CD4-positive, alpha-beta T cell (primary cell): Measurements from ENCODE around the gene SLC16A1. TPM values are rescaled to one million over a fixed set of nuclear protein-coding genes. Genes with fewer than 3 reads are reported as not detected.

Experiments
- ATAC-seq: fragments of 200-7000 bp; cut with Tn5 transposase; one replicate; pipeline ENCODE4 v1.10.0; 2022; ENCODE audit warnings: mild to moderate bottlenecking; ENCODE audit not compliant: poor library complexity
- CTCF ChIA-PET: fragments of 350-600 bp; sonication (Branson Sonifier 250); formaldehyde crosslinking; loops from one replicate; lab custom pipeline; 2021; ENCODE audit warnings: antibody characterized with exemption, inconsistent platforms; lab: Charles Lee
- POLR2A ChIA-PET: fragments of 350-600 bp; sonication (Branson Sonifier 250); formaldehyde crosslinking; loops from one replicate; lab custom pipeline; 2021; ENCODE audit warnings: antibody characterized with exemption, inconsistent platforms; lab: Charles Lee
- DNase-seq, 14 experiments: peaks; one replicate each; pipeline ENCODE4 v3.0.0-alpha.2; 2013 to 2020; ENCODE audit warnings: mixed read lengths in 2 of 14
- H3K27ac ChIP-seq, 2 donors: one replicate each; pipeline versions ENCODE4 v1.5.1 to v1.7.0; 2013; ENCODE audit warnings: low read length in 2 of 2, low read depth in 1 of 2, mild to moderate bottlenecking in 1 of 2
- H3K27me3 ChIP-seq, 2 experiments: 1 replicate in 1 of 2; 2 replicates in 1 of 2; pipeline versions ENCODE4 v1.6.1 to v1.7.0; 2013; ENCODE audit warnings: low read length in 2 of 2, control low read depth in 1 of 2, mild to moderate bottlenecking in 1 of 2, moderate library complexity in 1 of 2; ENCODE audit not compliant: insufficient read depth in 2 of 2, control insufficient read depth in 1 of 2
- H3K36me3 ChIP-seq: one replicate; pipeline ENCODE4 v1.6.1; 2013; ENCODE audit warnings: low read length, control low read depth; ENCODE audit not compliant: insufficient read depth
- H3K4me1 ChIP-seq: one replicate; pipeline ENCODE4 v1.6.1; 2013; ENCODE audit warnings: low read length, control low read depth; ENCODE audit not compliant: insufficient read depth
- H3K4me3 ChIP-seq: one replicate; pipeline ENCODE4 v1.5.1; 2013; ENCODE audit warnings: mild to moderate bottlenecking, low read length, moderate library complexity
- H3K9me3 ChIP-seq, 2 experiments: 1 replicate in 1 of 2; 2 replicates in 1 of 2; pipeline versions ENCODE4 v1.6.1 to v1.7.0; 2013; ENCODE audit warnings: low read length in 2 of 2, mild to moderate bottlenecking in 2 of 2, control low read depth in 1 of 2, moderate library complexity in 1 of 2; ENCODE audit not compliant: control insufficient read depth in 1 of 2, insufficient read depth in 1 of 2
- H3K27ac Mint-ChIP-seq: one replicate; pipeline ENCODE4 v1.8.0; 2020; ENCODE audit warnings: mixed read lengths
- H3K27me3 Mint-ChIP-seq: one replicate; pipeline ENCODE4 v1.8.0; 2021; ENCODE audit warnings: mixed read lengths
- H3K36me3 Mint-ChIP-seq: one replicate; pipeline ENCODE4 v1.8.0; 2021; ENCODE audit warnings: low read depth, mixed read lengths
- H3K4me1 Mint-ChIP-seq: one replicate; pipeline ENCODE4 v1.8.0; 2021; ENCODE audit warnings: low read depth, mixed read lengths
- H3K4me3 Mint-ChIP-seq: one replicate; pipeline ENCODE4 v1.8.0; 2020; ENCODE audit warnings: mild to moderate bottlenecking, mixed read lengths
- H3K9me3 Mint-ChIP-seq: one replicate; pipeline ENCODE4 v1.8.0; 2020; ENCODE audit warnings: mixed read lengths
- CTCF ChIP-seq: fragments of 200-600 bp; IDR thresholded peaks from one replicate; pipeline ENCODE4 v1.8.0; 2022; ENCODE audit warnings: antibody characterized with exemption, mild to moderate bottlenecking
- intact Hi-C, 2 experiments: fragments of 100-400 bp; cut with DNase I in 1 of 2; cut with micrococcal nuclease in 1 of 2; formaldehyde crosslinking; loops; one replicate each; pipeline versions ENCODE4 v1.15.1 to v1.9.0; 2023 to 2025; cut with DNase I, micrococcal nuclease
- total RNA-seq, 174 experiments: library from RNA in 2 of 174; stranded (reverse) in 2 of 174; gene quantifications; one replicate each; pipeline ENCODE4 v1.2.3 and lab custom pipeline; 2021 to 2026

Gene SLC16A1
- total RNA-seq, 2 experiments from 2014 or later = 22.9 to 26.6 TPM

GRCh38 chr1:112878321-112878720, 77.7 kb downstream of the SLC16A1 start:
- H3K4me1 ChIP-seq = no peaks in the 10 kb centered on the region
- TF ChIP-seq CTCF = no peak
- H3K9me3 Mint-ChIP-seq = no peaks in the 10 kb centered on the region
- no peak for DNase-seq
- intact Hi-C loops = no loop called here
- H3K4me3 Mint-ChIP-seq = no peak overlapping the region
- peaks cover 13% of the 10 kb centered on the region for H3K27me3 Mint-ChIP-seq
- no peak overlapping the region for H3K27ac ChIP-seq
- H3K9me3 ChIP-seq = no peaks in the 10 kb centered on the region
- H3K4me3 ChIP-seq = no peak overlapping the region
- no peak overlapping the region for H3K27ac Mint-ChIP-seq
- H3K36me3 Mint-ChIP-seq = no peaks in the 10 kb centered on the region
- H3K27me3 ChIP-seq = no peaks in the 10 kb centered on the region
- ATAC-seq = no peak
- H3K36me3 ChIP-seq = no peaks in the 10 kb centered on the region
- POLR2A ChIA-PET = no interaction called here
- H3K4me1 Mint-ChIP-seq = no peaks in the 10 kb centered on the region
- CTCF ChIA-PET = no interaction called here

GRCh38 chr1:112877750-112878149, 78.2 kb downstream of the SLC16A1 start:
- H3K27ac Mint-ChIP-seq = no peak overlapping the region
- peaks cover 13% of the 10 kb centered on the region for H3K27me3 Mint-ChIP-seq
- no peak overlapping the region for H3K4me3 Mint-ChIP-seq

GRCh38 chr1:112876315-112876714, 79.7 kb downstream of the SLC16A1 start:
- no peaks in the 10 kb centered on the region for H3K36me3 Mint-ChIP-seq
- Histone ChIP-seq H3K27ac (no peak overlapping the region), H3K4me1 (no peaks in the 10 kb centered on the region), H3K36me3 (no peaks in the 10 kb centered on the region), H3K4me3 (no peak overlapping the region), H3K9me3 (no peaks in the 10 kb centered on the region), H3K27me3 (no peaks in the 10 kb centered on the region)
- CTCF ChIA-PET = no interaction called here
- no peak for TF ChIP-seq CTCF
- POLR2A ChIA-PET = no interaction called here
- no peak overlapping the region for H3K27ac Mint-ChIP-seq
- DNase-seq (no peak), ATAC-seq (no peak)
- H3K9me3 Mint-ChIP-seq = no peaks in the 10 kb centered on the region
- H3K4me3 Mint-ChIP-seq = no peak overlapping the region
- H3K27me3 Mint-ChIP-seq = peaks cover 13% of the 10 kb centered on the region
- H3K4me1 Mint-ChIP-seq = no peaks in the 10 kb centered on the region
- intact Hi-C loops = no loop called here

More at GRCh38 chr1:112877750-112878149, 78.2 kb downstream of the SLC16A1 start:
- Histone ChIP-seq H3K9me3 (no peaks in the 10 kb centered on the region), H3K4me1 (no peaks in the 10 kb centered on the region), H3K27me3 (no peaks in the 10 kb centered on the region), H3K27ac (no peak overlapping the region), H3K36me3 (no peaks in the 10 kb centered on the region), H3K4me3 (no peak overlapping the region)
- H3K36me3 Mint-ChIP-seq = no peaks in the 10 kb centered on the region
- intact Hi-C loops = no loop called here
- no peaks in the 10 kb centered on the region for H3K4me1 Mint-ChIP-seq
- H3K9me3 Mint-ChIP-seq = no peaks in the 10 kb centered on the region
- TF ChIP-seq CTCF = no peak
- DNase-seq (no peak), ATAC-seq (no peak)
- ChIA-PET CTCF (no interaction called here), POLR2A (interaction anchor here (0.8 kb wide), 1 partner anchor 199 kb away, joined by 3 read pairs; no protein-coding TSS in a partner anchor)
